ENCODE results near the gene HEXA. TPM values are rescaled to one million over a fixed set of nuclear protein-coding genes. Genes with fewer than 3 reads are reported as not detected.
"Not testable (repeated sequence)": the region's sequence is repeated elsewhere in the genome, so short reads cannot be mapped to it uniquely, and the experiment has no call there.

Gene HEXA
- total and polyA plus RNA-seq, 9 of the 15 experiments (the other 6 are each of a cell fraction or from before 2014, with no cell fraction given), result 22.2 to 136 (median 68.9) TPM

GRCh38 chr15:72415304-72415703 lies 39.5 kb upstream of the HEXA start (continued):
- TF ChIP-seq ZBTB43 (CRISPR knock-in tag; IDR thresholded peaks at IDR 0.05) (no peak), EZH2 (IDR thresholded peaks at IDR 0.05; ENCODE audit: borderline replicate concordance, low read depth, low read length) (no peak), WHSC1 (IDR thresholded peaks at IDR 0.05; ENCODE audit: low read length) (no peak), CHAMP1 (IDR thresholded peaks at IDR 0.05) (no peak), EHMT2 (IDR thresholded peaks at IDR 0.05) (no peak), CBX5 (IDR thresholded peaks at IDR 0.05; ENCODE audit: borderline replicate concordance, low read depth) (no peak), POLR2B (IDR thresholded peaks at IDR 0.05; ENCODE audit: low read depth, partially characterized antibody) (no peak)

- H4K20me1 ChIP-seq (replicated peaks; ENCODE audit: control insufficient read depth, insufficient read depth, low read length); ATAC-seq; CTCF ChIA-PET (ENCODE audit: low intra/inter-chr PET ratio); H3K36me3 ChIP-seq (ENCODE audit: control insufficient read depth, insufficient read depth, low read length); H3K27ac ChIP-seq (ENCODE audit: extremely low read depth, low read depth, low read length); H3K9me1 ChIP-seq (ENCODE audit: control insufficient read depth, insufficient read depth, low read length); FAIRE-seq; in situ Hi-C loops (cut with MboI); H2AFZ ChIP-seq (ENCODE audit: low read depth, low read length); H3K4me2 ChIP-seq (ENCODE audit: insufficient read depth, low read length); intact Hi-C loops (cut with micrococcal nuclease); H3K9me3 ChIP-seq (replicated peaks; ENCODE audit: control insufficient read depth, insufficient read depth, low read depth, low read length); H3K4me3 ChIP-seq; H3K4me1 ChIP-seq (replicated peaks in 1 of 2; ENCODE audit: control insufficient read depth in 2 of 2, insufficient read depth in 2 of 2, low read length in 2 of 2); H3K9ac ChIP-seq (ENCODE audit: insufficient read depth in 1 of 2, low read depth in 2 of 2, low read length in 2 of 2); H3K79me2 ChIP-seq (ENCODE audit: control insufficient read depth, insufficient read depth, low read length); DNase-seq (ENCODE audit: extremely low read depth in 1 of 4, low spot score in 3 of 4); BruUV-seq (replicated peaks); H3K27me3 ChIP-seq (ENCODE audit: control insufficient read depth in 2 of 2, insufficient read depth in 2 of 2, low read length in 2 of 2); POLR2A ChIA-PET: not testable (repeated sequence)
- 0% methylated on average over 2 of the region's 3 CpGs for WGBS (ENCODE audit: insufficient coverage, low coverage, missing lambda C conversion rate)
These were observed 37.5 kb upstream of the HEXA start for GRCh38 chr15:72413337-72413736.
